Measurements from ENCODE around the gene LTBP4. TPM values are rescaled to one million over a fixed set of nuclear protein-coding genes. Genes with fewer than 3 reads are reported as not detected.
"Not testable (repeated sequence)": the region's sequence is repeated elsewhere in the genome, so short reads cannot be mapped to it uniquely, and the experiment has no call there.

LTBP4 gene
- total and polyA plus RNA-seq, 2 experiments from 2014 or later = 158 to 203 TPM

- Histone ChIP-seq H3K9me3 (ENCODE audit: low read depth) (no peaks in the 10 kb centered on the region), H3K36me3 (no peaks in the 10 kb centered on the region), H3K27me3 (no peaks in the 10 kb centered on the region), H3K4me3 (no peak overlapping the region), H3K4me1 (ENCODE audit: low read depth) (no peaks in the 10 kb centered on the region), H3K27ac (no peak overlapping the region)
- no peak for DNase-seq (ENCODE audit: low read depth in 1 of 2, low spot score in 1 of 2)
- no peak for TF ChIP-seq CTCF (IDR thresholded peaks at IDR 0.05; ENCODE audit: low read depth, low read length)
Observed at GRCh38 chr19:40590464-40591265, 10.5 kb upstream of the LTBP4 start.

DNA sequence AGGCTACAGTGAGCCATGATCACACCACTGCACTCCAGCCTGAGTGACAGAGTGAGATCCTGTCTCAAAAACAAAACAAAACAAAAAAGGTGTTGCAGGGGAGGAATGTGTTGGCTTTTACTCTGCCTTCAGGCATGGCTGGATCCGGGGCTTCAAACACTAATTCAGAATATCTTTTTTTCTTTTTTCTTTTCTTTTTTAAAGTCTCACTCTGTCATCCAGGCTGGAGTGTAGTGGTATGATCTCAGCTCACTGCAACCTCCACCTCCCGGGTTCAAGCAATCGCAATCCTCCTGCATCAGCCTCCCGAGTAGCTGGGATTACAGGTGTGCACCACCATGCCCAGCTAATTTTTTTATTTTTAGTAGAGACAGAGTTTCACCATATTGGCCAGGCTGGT lies 9.4 kb upstream of the LTBP4 start:
- H3K27ac ChIP-seq; H3K4me1 ChIP-seq (ENCODE audit: low read depth); DNase-seq (ENCODE audit: low read depth in 1 of 2, low spot score in 1 of 2); H3K4me3 ChIP-seq; H3K36me3 ChIP-seq; H3K9me3 ChIP-seq (ENCODE audit: low read depth); H3K27me3 ChIP-seq: not testable (repeated sequence)

DNA sequence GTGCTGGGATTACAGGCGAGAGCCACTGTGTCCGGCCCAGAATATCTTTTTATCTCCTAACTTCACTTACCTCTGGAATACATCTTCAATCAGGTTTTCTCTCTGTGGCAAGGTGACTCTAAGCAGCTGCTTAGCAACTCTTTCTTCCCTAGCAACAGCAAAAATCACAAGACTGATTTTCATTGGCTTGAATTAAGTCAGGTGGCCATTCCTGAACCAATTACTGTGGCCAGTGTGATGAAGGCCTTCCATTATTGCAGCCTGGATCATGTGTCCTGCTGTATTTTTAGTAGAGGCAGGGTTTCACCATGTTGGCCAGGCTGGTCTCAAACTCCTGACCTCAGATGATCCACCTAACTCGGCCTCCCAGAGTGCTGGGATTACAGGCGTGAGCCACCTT lies 9.0 kb upstream of the LTBP4 start:
- peak; percentile 56 to 69 for DNase-seq (ENCODE audit: low read depth in 1 of 2, low spot score in 1 of 2)
- TF ChIP-seq CTCF (IDR thresholded peaks at IDR 0.05; ENCODE audit: low read depth, low read length) = no peak
- Histone ChIP-seq H3K27ac (no peak overlapping the region), H3K9me3 (ENCODE audit: low read depth) (no peaks in the 10 kb centered on the region), H3K4me3 (no peak overlapping the region), H3K36me3 (no peaks in the 10 kb centered on the region), H3K4me1 (ENCODE audit: low read depth) (no peaks in the 10 kb centered on the region), H3K27me3 (no peaks in the 10 kb centered on the region)

DNA sequence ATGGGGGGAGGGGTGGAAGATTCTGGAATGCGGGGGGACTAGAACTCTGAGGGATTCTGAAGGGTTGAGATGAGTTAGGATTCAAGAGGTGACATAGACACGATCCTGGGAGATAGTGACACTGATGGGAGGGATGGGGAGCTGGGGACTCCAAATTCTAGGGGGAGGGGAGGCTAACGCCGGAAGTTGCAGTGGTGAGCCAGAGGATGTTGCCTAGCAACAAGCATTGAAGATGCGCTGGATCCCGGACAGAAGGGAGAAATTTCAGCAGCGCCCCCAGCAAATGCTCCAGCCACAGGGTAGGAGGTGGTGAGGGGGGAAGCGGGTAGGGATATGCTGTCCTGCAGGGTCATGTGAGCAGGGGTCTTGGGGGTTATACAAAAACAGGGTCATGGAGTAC lies 6.9 kb upstream of the LTBP4 start:
- no peak overlapping the region for H3K27ac ChIP-seq
- H3K36me3 ChIP-seq = no peaks in the 10 kb centered on the region
- H3K27me3 ChIP-seq = no peaks in the 10 kb centered on the region
- no peak overlapping the region for H3K4me3 ChIP-seq
- H3K9me3 ChIP-seq (ENCODE audit: low read depth) = no peaks in the 10 kb centered on the region
- no peak for TF ChIP-seq CTCF (IDR thresholded peaks at IDR 0.05; ENCODE audit: low read depth, low read length)
- H3K4me1 ChIP-seq (ENCODE audit: low read depth) = peaks cover 5% of the 10 kb centered on the region
- no peak for DNase-seq (ENCODE audit: low read depth in 1 of 2, low spot score in 1 of 2)

- Histone ChIP-seq H3K4me3 (no peak overlapping the region), H3K27ac (no peak overlapping the region), H3K9me3 (ENCODE audit: low read depth) (no peaks in the 10 kb centered on the region), H3K27me3 (no peaks in the 10 kb centered on the region), H3K36me3 (no peaks in the 10 kb centered on the region), H3K4me1 (ENCODE audit: low read depth) (peaks cover 8% of the 10 kb centered on the region)
- DNase-seq (ENCODE audit: low read depth in 1 of 2, low spot score in 1 of 2) = no peak
- TF ChIP-seq CTCF (IDR thresholded peaks at IDR 0.05; ENCODE audit: low read depth, low read length) = peak; percentile 12
Observed at GRCh38 chr19:40594657-40595091, 6.5 kb upstream of the LTBP4 start.

- Histone ChIP-seq H3K4me3 (peak overlapping the region; percentile 39), H3K4me1 (ENCODE audit: low read depth) (peaks cover 20% of the 10 kb centered on the region), H3K27me3 (peaks cover 11% of the 10 kb centered on the region), H3K27ac (no peak overlapping the region), H3K36me3 (no peaks in the 10 kb centered on the region), H3K9me3 (ENCODE audit: low read depth) (no peaks in the 10 kb centered on the region)
- DNase-seq (ENCODE audit: low read depth in 1 of 2, low spot score in 1 of 2) = peak; percentile 62 to 84
- TF ChIP-seq CTCF (IDR thresholded peaks at IDR 0.05; ENCODE audit: low read depth, low read length) = no peak
Observed at GRCh38 chr19:40596608-40597328, 4.4 kb upstream of the LTBP4 start.
